Activated T-cell treated with anti-CD3 and anti-CD28 coated beads, Interleukin-2, amount 50 U/mL, for 48 hours (primary cell): ENCODE measurements around the gene IGSF1.
"Not testable (repeated sequence)": the region's sequence is repeated elsewhere in the genome, so short reads cannot be mapped to it uniquely, and the experiment has no call there.

ENCODE experiments used
- DNase-seq, 2 experiments: peaks; one replicate each; pipeline ENCODE4 v3.0.0-alpha.2; 2020

IGSF1 gene

GRCh38 chrX:131271274-131271673, 17.8 kb downstream of the IGSF1 start:
- DNase-seq: no peak

- no peak for DNase-seq
Measured at GRCh38 chrX:131270080-131270479, 19.0 kb downstream of the IGSF1 start.

GRCh38 chrX:131264665-131265064, 24.4 kb downstream of the IGSF1 start:
- DNase-seq: no peak

GRCh38 chrX:131264053-131264452, 25.1 kb downstream of the IGSF1 start:
- DNase-seq: no peak

GRCh38 chrX:131262738-131263679, 26.1 kb downstream of the IGSF1 start:
- DNase-seq: peak; percentile 56 to 57

DNA sequence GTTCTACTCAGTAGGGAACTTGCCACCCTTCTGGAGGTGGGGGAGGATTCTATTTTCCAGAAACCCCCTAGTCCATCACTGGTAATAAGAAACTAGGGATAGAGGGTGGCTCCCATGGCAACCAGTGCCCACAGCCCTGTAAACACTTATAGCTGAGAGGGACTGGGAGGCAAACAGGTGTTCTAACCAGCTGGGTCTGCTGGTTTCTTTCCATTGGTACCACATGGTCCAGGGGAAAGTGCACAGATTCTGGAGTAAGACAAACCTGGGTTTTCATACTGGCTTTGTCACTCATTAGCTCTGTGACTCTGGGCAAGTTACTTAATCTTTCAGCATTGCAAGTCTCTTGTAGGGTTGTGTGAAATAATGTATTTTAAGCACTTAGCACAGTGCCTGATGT, 26.9 kb downstream of the IGSF1 start:
- no peak for DNase-seq

DNA sequence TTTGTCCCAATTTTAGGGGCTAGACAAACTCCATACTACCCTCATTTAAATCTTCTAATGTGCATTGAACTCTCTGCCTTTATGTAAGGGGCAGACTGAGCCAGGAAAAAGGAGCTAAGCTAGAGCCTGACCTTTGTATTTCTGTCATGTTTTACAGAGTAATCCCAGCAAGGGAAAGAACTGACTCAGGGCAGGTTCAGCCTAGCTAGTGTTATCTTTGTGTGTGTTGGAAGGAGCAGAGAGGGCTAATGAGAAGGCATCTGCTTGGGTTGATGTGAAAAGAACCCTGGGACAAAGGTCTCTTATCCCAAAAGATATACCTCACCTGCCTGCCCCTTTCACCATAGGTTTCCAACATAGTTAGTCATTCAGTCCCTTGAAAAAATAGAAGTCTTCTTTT, 31.7 kb downstream of the IGSF1 start:
- DNase-seq: no peak

GRCh38 chrX:131250984-131251738, 37.9 kb downstream of the IGSF1 start:
- DNase-seq: not testable (repeated sequence)

DNA sequence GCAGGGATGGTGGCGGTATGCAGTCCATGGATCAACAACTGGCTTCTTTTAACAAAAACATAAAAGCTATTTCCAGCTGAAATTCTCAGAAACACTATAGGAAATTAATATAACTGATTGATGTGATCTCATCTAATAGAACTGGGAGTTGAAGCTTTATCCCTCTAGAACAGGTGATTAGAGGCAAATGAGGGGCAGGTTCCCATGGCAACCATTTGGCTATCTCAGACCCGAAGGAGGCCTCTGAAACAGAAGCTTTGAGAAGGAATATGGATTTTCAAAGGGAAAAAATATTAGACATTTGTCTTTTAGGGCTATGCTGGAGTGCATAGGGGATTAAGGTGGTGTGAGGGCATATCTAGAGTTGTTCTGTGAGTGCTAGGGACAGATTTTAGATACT, 50.0 kb downstream of the IGSF1 start:
- no peak for DNase-seq

DNA sequence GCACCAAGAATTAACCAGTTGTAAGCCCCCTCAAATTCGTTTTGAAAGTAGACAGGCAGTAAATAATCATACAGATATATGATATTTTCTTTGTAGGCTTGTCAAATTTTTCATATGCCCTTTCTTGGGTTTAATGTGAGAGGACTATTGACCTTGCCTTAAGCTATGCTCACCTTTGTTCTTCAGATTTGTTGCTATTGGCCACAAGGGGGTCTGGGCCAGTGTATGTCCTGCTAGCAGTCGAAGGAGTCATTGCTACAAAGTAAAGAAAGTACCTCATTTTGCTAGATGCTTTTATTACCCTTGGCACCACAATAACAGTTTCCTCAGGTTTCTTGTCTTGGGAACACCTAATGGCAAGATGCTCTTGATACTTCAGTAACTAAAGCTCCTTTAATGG, 51.7 kb downstream of the IGSF1 start:
- no peak for DNase-seq

DNA sequence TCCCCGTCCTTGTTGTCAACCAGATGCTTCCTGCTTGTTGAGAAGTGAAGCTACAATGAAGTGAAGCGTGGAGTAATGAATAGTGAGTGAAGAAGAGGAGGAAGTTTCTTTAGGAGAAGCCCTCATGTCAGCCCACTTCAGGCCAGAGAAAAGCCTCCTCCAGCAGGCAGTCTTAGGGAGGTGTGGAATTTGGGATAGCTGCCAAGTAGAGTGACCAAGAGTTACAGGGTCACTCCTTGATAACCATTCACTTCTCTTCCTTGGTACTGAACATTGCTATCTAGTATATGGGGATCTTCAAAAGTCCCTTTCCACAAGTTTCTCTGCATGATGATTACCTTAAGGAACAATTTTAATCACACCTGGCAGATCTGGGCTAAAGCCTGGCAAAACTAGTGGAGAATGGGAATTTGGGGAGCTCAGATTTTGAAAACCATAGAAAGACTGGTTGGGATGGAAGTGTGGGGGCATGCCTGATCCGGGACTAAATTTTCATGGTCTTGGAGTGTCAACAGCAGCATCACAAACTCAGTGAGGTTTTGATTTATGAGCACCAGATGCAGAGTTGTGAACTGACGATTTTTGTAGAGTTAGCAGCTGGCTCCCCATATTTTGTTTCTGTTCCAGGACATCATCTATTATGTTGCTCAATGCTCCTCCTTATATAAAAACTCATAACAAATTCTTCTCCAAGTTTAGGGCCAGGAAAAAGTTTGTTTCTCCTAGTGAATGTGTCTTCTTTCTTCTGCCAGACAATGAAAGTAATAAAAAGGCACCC, 53.1 kb downstream of the IGSF1 start:
- no peak for DNase-seq

- no peak for DNase-seq
Measured at GRCh38 chrX:131227608-131228007, 61.5 kb downstream of the IGSF1 start.

GRCh38 chrX:131226591-131226990, 62.5 kb downstream of the IGSF1 start:
- no peak for DNase-seq

DNA sequence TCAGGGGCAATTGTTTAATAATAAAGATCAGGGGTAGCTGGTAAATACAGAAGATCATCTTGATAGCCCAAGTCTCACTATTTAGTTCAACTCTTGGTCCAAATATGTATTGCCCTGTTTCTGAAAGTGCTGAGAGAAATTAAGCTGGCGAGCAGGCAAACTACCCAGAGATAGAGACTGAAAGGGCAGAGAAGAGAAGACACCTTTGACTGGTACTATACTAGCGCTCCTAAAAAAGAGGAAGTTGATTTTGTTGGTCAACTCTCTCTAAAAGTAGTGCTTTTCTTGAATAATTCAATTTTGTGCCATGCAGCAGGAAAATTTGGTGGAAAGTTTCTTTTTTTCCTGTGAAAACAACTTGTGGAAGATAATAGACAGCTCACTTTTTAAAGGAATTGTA, 64.0 kb downstream of the IGSF1 start:
- no peak for DNase-seq
